SU-DHL-6 (cell line): ENCODE measurements around the gene COPS9.

ENCODE experiments used
- CTCF ChIP-seq: fragments of 200-600 bp; sonication (generic); IDR thresholded peaks from one replicate; pipeline ENCODE4 v1.5.1; 2017; ENCODE audit warnings: antibody characterized with exemption, mild to moderate bottlenecking, low read length, moderate library complexity; ENCODE audit not compliant: insufficient read depth, poor library complexity, severe bottlenecking
- EZH2phosphoT487 ChIP-seq: fragments of 200-600 bp; sonication (generic), shearing (Covaris generic); conservative IDR thresholded peaks from 2 replicates; pipeline ENCODE4 v1.6.1; 2018; ENCODE audit warnings: mild to moderate bottlenecking, antibody characterized with exemption, low read length, moderate library complexity, mixed read lengths

GRCh38 chr2:240147382-240147781, 11.3 kb upstream of the COPS9 start:
- TF ChIP-seq CTCF (no peak), EZH2phosphoT487 (no peak)
